ENCODE data around the gene RYR1. TPM values are rescaled to one million over a fixed set of nuclear protein-coding genes. Genes with fewer than 3 reads are reported as not detected.
"Not testable (repeated sequence)": the region's sequence is repeated elsewhere in the genome, so short reads cannot be mapped to it uniquely, and the experiment has no call there.

The RYR1 gene
- polyA plus RNA-seq, 4 donors, result 0.81 to 2.3 TPM; not detected in 2

DNA sequence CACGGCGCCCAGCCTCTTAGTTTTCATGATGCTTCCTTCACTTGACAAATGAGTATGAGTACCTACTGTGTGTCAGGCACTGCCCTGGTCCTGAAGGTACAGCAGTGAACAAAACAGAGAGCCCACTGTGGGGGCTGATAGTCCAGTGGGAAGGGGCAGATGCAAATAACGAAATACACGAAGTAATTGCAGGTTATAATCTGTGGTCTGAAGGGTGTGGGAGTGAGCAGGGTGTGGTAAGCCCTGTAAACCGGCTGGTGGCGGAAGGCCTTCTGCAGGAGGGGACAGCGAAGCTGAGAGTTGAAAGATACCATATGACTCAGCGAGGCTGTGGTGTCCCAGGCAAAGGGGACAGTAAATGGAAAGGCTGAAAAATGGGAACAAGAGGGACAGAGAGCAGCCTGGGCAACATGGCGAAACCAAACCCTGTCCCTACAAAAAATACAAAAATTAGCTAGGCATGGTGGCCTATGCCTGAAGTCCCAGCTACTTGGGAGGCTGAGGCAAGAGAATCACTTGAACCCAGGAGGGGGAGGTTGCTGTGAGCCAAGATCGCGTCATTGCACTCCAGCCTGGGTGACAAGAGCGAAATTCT, 123.8 kb downstream of the RYR1 start:
- no peak for FAIRE-seq
- Histone ChIP-seq H3K27ac (ENCODE audit: low read depth in 1 of 3, low read length in 2 of 3) (no peak overlapping the region), H3K9me3 (ENCODE audit: control insufficient read depth in 2 of 2, insufficient read depth in 1 of 2, low read depth in 1 of 2, low read length in 1 of 2) (no peaks in the 10 kb centered on the region), H3K4me3 (ENCODE audit: low read depth in 1 of 3, low read length in 3 of 3) (no peak overlapping the region), H3K4me1 (ENCODE audit: control insufficient read depth in 3 of 3, insufficient read depth in 2 of 3, low read depth in 1 of 3, low read length in 2 of 3) (no peaks in the 10 kb centered on the region), H3K36me3 (ENCODE audit: control insufficient read depth in 3 of 3, insufficient read depth in 2 of 3, low read depth in 1 of 3, low read length in 3 of 3) (no peaks in the 10 kb centered on the region), H3K27me3 (ENCODE audit: control insufficient read depth in 3 of 3, insufficient read depth in 3 of 3, low read length in 3 of 3) (no peaks in the 10 kb centered on the region)
- 42 to 60% (median 49%) methylated on average over 12 of the region's 12 CpGs for WGBS, 3 donors
- DNase-seq, result peak in 1 of 2 donors; percentile 51

DNA sequence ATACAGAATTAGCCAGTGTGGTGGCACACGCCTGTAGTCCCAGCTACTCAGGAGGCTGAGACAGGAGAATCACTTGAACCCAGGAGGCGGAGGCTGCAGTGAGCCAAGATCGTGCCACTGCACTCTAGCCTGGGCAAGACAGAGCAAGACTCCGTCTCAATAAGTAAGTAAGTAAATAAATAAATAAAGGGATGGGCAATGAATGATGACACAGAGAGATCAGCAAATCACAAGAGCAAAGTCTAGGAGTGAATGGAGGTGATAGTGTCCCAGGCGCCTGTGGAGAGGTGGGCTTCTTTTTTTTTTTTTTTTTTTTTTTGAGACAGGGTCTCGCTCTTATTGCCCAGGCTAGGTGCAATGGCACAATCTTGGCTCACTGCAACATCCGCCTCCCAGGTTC, 125.4 kb downstream of the RYR1 start:
- not testable (repeated sequence) for FAIRE-seq; H3K36me3 ChIP-seq (ENCODE audit: control insufficient read depth in 3 of 3, insufficient read depth in 2 of 3, low read depth in 1 of 3, low read length in 3 of 3); H3K27me3 ChIP-seq (ENCODE audit: control insufficient read depth in 3 of 3, insufficient read depth in 3 of 3, low read length in 3 of 3); H3K4me3 ChIP-seq (ENCODE audit: low read depth in 1 of 3, low read length in 3 of 3); H3K4me1 ChIP-seq (ENCODE audit: control insufficient read depth in 3 of 3, insufficient read depth in 2 of 3, low read depth in 1 of 3, low read length in 2 of 3); H3K27ac ChIP-seq (ENCODE audit: low read depth in 1 of 3, low read length in 2 of 3); DNase-seq; H3K9me3 ChIP-seq (ENCODE audit: control insufficient read depth in 2 of 2, insufficient read depth in 1 of 2, low read depth in 1 of 2, low read length in 1 of 2)
- WGBS, 3 donors, result 84 to 85% (median 84%) methylated on average over 7 of the region's 7 CpGs

DNA sequence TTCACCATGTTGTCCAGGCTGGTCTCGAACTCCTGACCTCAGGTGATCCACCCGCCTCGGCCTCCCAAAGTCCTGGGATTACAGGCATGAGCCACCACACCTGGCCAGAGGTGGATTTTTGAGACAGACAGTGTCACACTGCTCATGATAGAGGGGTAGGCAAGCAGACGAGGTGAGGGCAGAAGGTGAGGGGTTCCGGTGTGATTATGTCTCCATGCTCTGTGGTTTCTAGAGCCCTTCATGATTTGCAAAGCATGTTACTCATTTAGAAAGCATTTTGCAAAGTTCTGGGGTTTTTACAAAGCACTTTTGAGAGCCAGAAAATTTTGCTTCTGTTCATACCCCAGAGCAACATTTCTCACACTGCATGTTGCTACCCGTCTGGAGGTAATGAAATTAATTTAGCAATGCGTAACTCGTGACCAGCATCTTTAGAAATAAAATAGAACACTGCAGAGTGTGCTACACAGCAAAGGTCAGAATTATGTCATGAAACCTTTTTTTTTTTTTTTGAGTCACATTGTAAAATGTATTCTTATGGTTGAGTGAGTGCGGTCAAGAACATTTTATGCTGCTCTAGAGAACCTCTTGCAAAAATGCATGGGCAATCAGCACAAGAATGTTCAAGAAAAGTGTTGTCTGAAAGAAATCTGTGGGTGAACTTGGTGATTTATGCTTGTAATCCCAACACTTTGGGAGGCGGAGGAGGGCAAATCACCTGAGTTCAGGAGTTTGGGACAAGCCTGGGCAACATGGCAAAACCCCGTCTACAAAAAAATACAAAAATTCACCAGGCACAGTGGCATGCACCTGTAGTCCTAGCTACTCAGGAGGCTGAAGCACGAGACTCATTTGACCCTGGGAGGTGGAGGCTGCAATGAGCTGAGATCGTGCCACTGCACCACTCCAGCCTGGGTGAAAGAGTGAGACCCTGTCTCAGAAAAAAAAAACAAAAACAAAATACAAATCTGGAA, 126.2 kb downstream of the RYR1 start:
- no peak overlapping the region for H3K27ac ChIP-seq (ENCODE audit: low read depth in 1 of 3, low read length in 2 of 3)

DNA sequence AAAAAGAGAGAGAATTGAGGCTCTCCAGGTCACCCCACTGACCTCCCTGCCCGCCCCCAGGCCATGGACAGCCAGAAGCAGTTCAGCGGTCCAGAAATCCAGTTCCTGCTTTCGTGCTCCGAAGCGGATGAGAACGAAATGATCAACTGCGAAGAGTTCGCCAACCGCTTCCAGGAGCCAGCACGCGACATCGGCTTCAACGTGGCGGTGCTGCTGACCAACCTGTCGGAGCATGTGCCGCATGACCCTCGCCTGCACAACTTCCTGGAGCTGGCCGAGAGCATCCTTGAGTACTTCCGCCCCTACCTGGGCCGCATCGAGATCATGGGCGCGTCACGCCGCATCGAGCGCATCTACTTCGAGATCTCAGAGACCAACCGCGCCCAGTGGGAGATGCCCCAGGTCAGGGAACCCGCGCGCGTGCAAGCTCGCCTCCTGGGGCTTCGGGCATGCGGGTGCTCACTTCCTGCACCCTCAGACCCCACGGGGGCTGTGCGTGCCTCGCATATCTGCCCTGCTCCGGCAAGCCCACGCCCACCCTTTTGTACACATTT, 127.6 kb downstream of the RYR1 start:
- FAIRE-seq, result no peak

More for the DNA sequence above, 126.2 kb downstream of the RYR1 start:
- DNase-seq, result peak in 1 of 2 donors; percentile 45
- H3K27me3 ChIP-seq (ENCODE audit: control insufficient read depth in 3 of 3, insufficient read depth in 3 of 3, low read length in 3 of 3), result peaks cover 0 to 7% (median 0%) of the 10 kb centered on the region in 3 donors
- H3K9me3 ChIP-seq (ENCODE audit: control insufficient read depth in 2 of 2, insufficient read depth in 1 of 2, low read depth in 1 of 2, low read length in 1 of 2), result no peaks in the 10 kb centered on the region
- WGBS, 3 donors, result 62 to 72% (median 68%) methylated on average over 13 of the region's 13 CpGs
- no peak overlapping the region for H3K4me3 ChIP-seq (ENCODE audit: low read depth in 1 of 3, low read length in 3 of 3)
- no peaks in the 10 kb centered on the region for H3K4me1 ChIP-seq (ENCODE audit: control insufficient read depth in 3 of 3, insufficient read depth in 2 of 3, low read depth in 1 of 3, low read length in 2 of 3)
- no peak for FAIRE-seq
- H3K36me3 ChIP-seq (ENCODE audit: control insufficient read depth in 3 of 3, insufficient read depth in 2 of 3, low read depth in 1 of 3, low read length in 3 of 3), result no peaks in the 10 kb centered on the region

DNA sequence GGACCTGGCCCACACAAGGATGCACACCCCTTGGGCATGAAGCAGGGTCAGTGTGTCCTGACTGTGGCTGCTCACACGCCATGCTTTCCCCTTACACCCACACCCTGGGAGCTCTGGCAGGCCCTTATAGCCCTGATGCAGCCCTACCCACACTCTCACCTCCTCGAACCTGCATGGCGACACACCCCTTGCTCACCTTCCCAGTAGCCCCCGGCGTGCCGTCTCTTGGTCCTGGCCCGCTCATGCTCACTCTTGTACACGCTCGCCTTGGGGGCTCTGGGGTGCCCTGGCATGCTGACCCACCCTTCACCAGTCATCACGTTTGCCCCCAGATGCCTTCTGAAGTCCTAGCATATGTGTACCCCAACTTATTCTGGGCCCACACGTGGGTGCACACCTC, 128.2 kb downstream of the RYR1 start:
- H3K4me3 ChIP-seq (ENCODE audit: low read depth in 1 of 3, low read length in 3 of 3), result no peak overlapping the region
- H3K4me1 ChIP-seq (ENCODE audit: control insufficient read depth in 3 of 3, insufficient read depth in 2 of 3, low read depth in 1 of 3, low read length in 2 of 3), result no peaks in the 10 kb centered on the region
- peaks cover 0 to 17% (median 0%) of the 10 kb centered on the region in 3 donors for H3K27me3 ChIP-seq (ENCODE audit: control insufficient read depth in 3 of 3, insufficient read depth in 3 of 3, low read length in 3 of 3)
- DNase-seq, result no peak
- no peak for FAIRE-seq
- 82 to 84% (median 83%) methylated on average over 11 of the region's 11 CpGs for WGBS, 3 donors
- H3K27ac ChIP-seq (ENCODE audit: low read depth in 1 of 3, low read length in 2 of 3), result no peak overlapping the region
- H3K9me3 ChIP-seq (ENCODE audit: control insufficient read depth in 2 of 2, insufficient read depth in 1 of 2, low read depth in 1 of 2, low read length in 1 of 2), result no peaks in the 10 kb centered on the region
- no peaks in the 10 kb centered on the region for H3K36me3 ChIP-seq (ENCODE audit: control insufficient read depth in 3 of 3, insufficient read depth in 2 of 3, low read depth in 1 of 3, low read length in 3 of 3)

More for the DNA sequence above, 127.6 kb downstream of the RYR1 start:
- no peak overlapping the region for H3K4me3 ChIP-seq (ENCODE audit: low read depth in 1 of 3, low read length in 3 of 3)
- peaks cover 0 to 15% (median 0%) of the 10 kb centered on the region in 3 donors for H3K27me3 ChIP-seq (ENCODE audit: control insufficient read depth in 3 of 3, insufficient read depth in 3 of 3, low read length in 3 of 3)
- no peak overlapping the region for H3K27ac ChIP-seq (ENCODE audit: low read depth in 1 of 3, low read length in 2 of 3)
- no peaks in the 10 kb centered on the region for H3K36me3 ChIP-seq (ENCODE audit: control insufficient read depth in 3 of 3, insufficient read depth in 2 of 3, low read depth in 1 of 3, low read length in 3 of 3)
- H3K9me3 ChIP-seq (ENCODE audit: control insufficient read depth in 2 of 2, insufficient read depth in 1 of 2, low read depth in 1 of 2, low read length in 1 of 2), result no peaks in the 10 kb centered on the region
- DNase-seq, result no peak
- H3K4me1 ChIP-seq (ENCODE audit: control insufficient read depth in 3 of 3, insufficient read depth in 2 of 3, low read depth in 1 of 3, low read length in 2 of 3), result no peaks in the 10 kb centered on the region
- 94 to 95% (median 94%) methylated on average over 40 to 42 of the region's 42 CpGs for WGBS, 3 donors

DNA sequence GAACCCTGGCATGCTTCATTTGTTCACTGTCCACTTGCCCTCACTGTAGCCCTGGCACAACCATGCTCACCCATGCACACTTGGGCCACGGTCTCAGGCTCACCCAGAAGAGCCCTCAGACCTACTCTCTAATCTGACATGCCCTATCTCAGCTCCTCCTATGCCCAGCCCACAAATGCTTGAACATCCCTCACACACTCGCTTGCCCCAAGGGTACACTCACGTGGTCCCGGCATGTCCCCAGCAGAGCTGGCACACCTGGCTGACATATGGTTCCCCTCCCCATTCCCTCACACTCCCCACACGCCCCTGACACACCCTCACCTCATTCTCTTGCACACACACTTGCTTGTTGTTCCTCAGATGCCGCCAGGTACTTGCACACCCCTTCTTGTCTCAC, 128.6 kb downstream of the RYR1 start:
- Histone ChIP-seq H3K4me1 (ENCODE audit: control insufficient read depth in 3 of 3, insufficient read depth in 2 of 3, low read depth in 1 of 3, low read length in 2 of 3) (no peaks in the 10 kb centered on the region), H3K27me3 (ENCODE audit: control insufficient read depth in 3 of 3, insufficient read depth in 3 of 3, low read length in 3 of 3) (peaks cover 0 to 17% (median 0%) of the 10 kb centered on the region in 3 donors), H3K36me3 (ENCODE audit: control insufficient read depth in 3 of 3, insufficient read depth in 2 of 3, low read depth in 1 of 3, low read length in 3 of 3) (no peaks in the 10 kb centered on the region), H3K27ac (ENCODE audit: low read depth in 1 of 3, low read length in 2 of 3) (no peak overlapping the region), H3K4me3 (ENCODE audit: low read depth in 1 of 3, low read length in 3 of 3) (no peak overlapping the region), H3K9me3 (ENCODE audit: control insufficient read depth in 2 of 2, insufficient read depth in 1 of 2, low read depth in 1 of 2, low read length in 1 of 2) (no peaks in the 10 kb centered on the region)
- FAIRE-seq (no peak), DNase-seq (no peak)
- WGBS, 3 donors, result 34 to 68% (median 51%) methylated on average over 6 of the region's 6 CpGs

DNA sequence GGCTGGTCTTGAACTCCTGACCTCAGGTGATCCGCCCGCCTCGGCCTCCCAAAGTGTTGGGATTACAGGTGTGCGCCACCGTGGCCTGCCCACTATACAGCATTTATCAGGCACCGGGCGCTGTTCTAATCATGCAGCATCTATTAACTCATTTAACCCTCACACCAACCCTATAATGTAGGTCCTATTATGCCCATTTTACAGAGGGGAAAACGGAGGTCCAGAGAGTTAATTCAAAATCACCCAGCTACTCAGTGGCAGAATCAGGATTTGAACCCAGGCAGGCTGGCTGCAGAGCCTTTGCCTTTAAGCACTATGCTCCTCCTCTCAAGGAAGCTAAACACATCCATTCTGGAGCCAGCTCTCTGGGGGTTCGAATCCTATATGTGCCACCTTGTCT, 130.0 kb downstream of the RYR1 start:
- Histone ChIP-seq H3K4me1 (ENCODE audit: control insufficient read depth in 3 of 3, insufficient read depth in 2 of 3, low read depth in 1 of 3, low read length in 2 of 3) (no peaks in the 10 kb centered on the region), H3K9me3 (ENCODE audit: control insufficient read depth in 2 of 2, insufficient read depth in 1 of 2, low read depth in 1 of 2, low read length in 1 of 2) (no peaks in the 10 kb centered on the region), H3K27me3 (ENCODE audit: control insufficient read depth in 3 of 3, insufficient read depth in 3 of 3, low read length in 3 of 3) (peaks cover 0 to 22% (median 0%) of the 10 kb centered on the region in 3 donors), H3K4me3 (ENCODE audit: low read depth in 1 of 3, low read length in 3 of 3) (no peak overlapping the region), H3K27ac (ENCODE audit: low read depth in 1 of 3, low read length in 2 of 3) (no peak overlapping the region), H3K36me3 (ENCODE audit: control insufficient read depth in 3 of 3, insufficient read depth in 2 of 3, low read depth in 1 of 3, low read length in 3 of 3) (no peaks in the 10 kb centered on the region)
- DNase-seq, result no peak
- FAIRE-seq, result no peak
- WGBS, 3 donors, result 86 to 95% (median 86%) methylated on average over 8 to 9 of the region's 9 CpGs

DNA sequence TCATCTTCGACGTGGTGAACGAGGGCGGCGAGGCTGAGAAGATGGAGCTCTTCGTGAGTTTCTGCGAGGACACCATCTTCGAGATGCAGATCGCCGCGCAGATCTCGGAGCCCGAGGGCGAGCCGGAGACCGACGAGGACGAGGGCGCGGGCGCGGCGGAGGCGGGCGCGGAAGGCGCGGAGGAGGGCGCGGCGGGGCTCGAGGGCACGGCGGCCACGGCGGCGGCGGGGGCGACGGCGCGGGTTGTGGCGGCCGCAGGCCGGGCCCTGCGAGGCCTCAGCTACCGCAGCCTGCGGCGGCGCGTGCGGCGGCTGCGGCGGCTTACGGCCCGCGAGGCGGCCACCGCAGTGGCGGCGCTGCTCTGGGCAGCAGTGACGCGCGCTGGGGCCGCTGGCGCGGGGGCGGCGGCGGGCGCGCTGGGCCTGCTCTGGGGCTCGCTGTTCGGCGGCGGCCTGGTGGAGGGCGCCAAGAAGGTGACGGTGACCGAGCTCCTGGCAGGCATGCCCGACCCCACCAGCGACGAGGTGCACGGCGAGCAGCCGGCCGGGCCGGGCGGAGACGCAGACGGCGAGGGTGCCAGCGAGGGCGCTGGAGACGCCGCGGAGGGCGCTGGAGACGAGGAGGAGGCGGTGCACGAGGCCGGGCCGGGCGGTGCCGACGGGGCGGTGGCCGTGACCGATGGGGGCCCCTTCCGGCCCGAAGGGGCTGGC, 131.6 kb downstream of the RYR1 start:
- Histone ChIP-seq H3K27me3 (ENCODE audit: control insufficient read depth in 3 of 3, insufficient read depth in 3 of 3, low read length in 3 of 3) (peaks cover 0 to 22% (median 0%) of the 10 kb centered on the region in 3 donors), H3K27ac (ENCODE audit: low read depth in 1 of 3, low read length in 2 of 3) (no peak overlapping the region), H3K36me3 (ENCODE audit: control insufficient read depth in 3 of 3, insufficient read depth in 2 of 3, low read depth in 1 of 3, low read length in 3 of 3) (no peaks in the 10 kb centered on the region), H3K9me3 (ENCODE audit: control insufficient read depth in 2 of 2, insufficient read depth in 1 of 2, low read depth in 1 of 2, low read length in 1 of 2) (no peaks in the 10 kb centered on the region), H3K4me3 (ENCODE audit: low read depth in 1 of 3, low read length in 3 of 3) (peak overlapping the region in 1 of 3 donors; percentile 46), H3K4me1 (ENCODE audit: control insufficient read depth in 3 of 3, insufficient read depth in 2 of 3, low read depth in 1 of 3, low read length in 2 of 3) (no peaks in the 10 kb centered on the region)
- DNase-seq (peak in 1 of 2 donors; percentile 38), FAIRE-seq (no peak)
- WGBS, 3 donors, result 3 to 6% (median 5%) methylated on average over 49 to 111 of the region's 111 CpGs
